Activated naive CD4-positive, alpha-beta T cell treated with anti-CD3 and anti-CD28 coated beads, Interleukin-2, amount 10 ng/mL, durations not matched to agents 7 days and 5 days (primary cell): ENCODE results near the gene ECT2.
A peak's percentile ranks its signal among the peaks of the same experiment; 100 is the strongest.
"Not testable (repeated sequence)": the region's sequence is repeated elsewhere in the genome, so short reads cannot be mapped to it uniquely, and the experiment has no call there.

ENCODE experiments used
- CTCF ChIA-PET: fragments of 350-600 bp; sonication (Branson Sonifier 250); formaldehyde crosslinking; loops from one replicate; lab custom pipeline; 2021; ENCODE audit warnings: antibody characterized with exemption; lab: Charles Lee
- DNase-seq: peaks from one replicate; pipeline ENCODE4 v3.0.0-alpha.2; 2020
- H3K27ac Mint-ChIP-seq: one replicate; pipeline ENCODE4 v1.8.0; 2021; ENCODE audit warnings: mild to moderate bottlenecking, moderate library complexity, mixed read lengths
- H3K27me3 Mint-ChIP-seq: one replicate; pipeline ENCODE4 v1.8.0; 2021; ENCODE audit warnings: mild to moderate bottlenecking, mixed read lengths
- H3K36me3 Mint-ChIP-seq: one replicate; pipeline ENCODE4 v1.8.0; 2021; ENCODE audit warnings: mixed read lengths
- H3K4me1 Mint-ChIP-seq: one replicate; pipeline ENCODE4 v1.8.0; 2021; ENCODE audit warnings: mixed read lengths
- H3K4me3 Mint-ChIP-seq: one replicate; pipeline ENCODE4 v1.8.0; 2021; ENCODE audit warnings: mild to moderate bottlenecking, moderate library complexity, mixed read lengths
- H3K9me3 Mint-ChIP-seq: one replicate; pipeline ENCODE4 v1.8.0; 2021; ENCODE audit warnings: mixed read lengths

The ECT2 gene

GRCh38 chr3:172711454-172711795 is 39.1 kb upstream of the ECT2 start:
- H3K27me3 Mint-ChIP-seq, result peaks cover 22% of the 10 kb centered on the region
- no peaks in the 10 kb centered on the region for H3K36me3 Mint-ChIP-seq
- no peak for DNase-seq
- H3K27ac Mint-ChIP-seq, result no peak overlapping the region
- H3K4me1 Mint-ChIP-seq, result peaks cover 16% of the 10 kb centered on the region
- peak overlapping the region; percentile 90 for H3K4me3 Mint-ChIP-seq
- CTCF ChIA-PET, result interaction anchor here (1.0 to 7.6 kb wide), 7 partner anchors 11 to 44 kb away, joined by 3 to 58 read pairs (median 5); no protein-coding TSS in a partner anchor
- no peaks in the 10 kb centered on the region for H3K9me3 Mint-ChIP-seq

GRCh38 chr3:172713316-172713715 is 37.2 kb upstream of the ECT2 start:
- H3K36me3 Mint-ChIP-seq, result no peaks in the 10 kb centered on the region
- no peaks in the 10 kb centered on the region for H3K9me3 Mint-ChIP-seq
- no peak for DNase-seq
- H3K4me3 Mint-ChIP-seq, result no peak overlapping the region
- peaks cover 26% of the 10 kb centered on the region for H3K27me3 Mint-ChIP-seq
- no peak overlapping the region for H3K27ac Mint-ChIP-seq
- CTCF ChIA-PET, result interaction anchor here (0.7 to 7.6 kb wide), 5 partner anchors 27 to 262 kb away, joined by 3 to 58 read pairs (median 3); no protein-coding TSS in a partner anchor
- H3K4me1 Mint-ChIP-seq, result peaks cover 16% of the 10 kb centered on the region

- Mint-ChIP-seq H3K27ac (no peak overlapping the region), H3K9me3 (no peaks in the 10 kb centered on the region), H3K4me3 (no peak overlapping the region), H3K4me1 (no peaks in the 10 kb centered on the region), H3K36me3 (no peaks in the 10 kb centered on the region), H3K27me3 (peaks cover 12% of the 10 kb centered on the region)
- CTCF ChIA-PET, result no interaction called here
- DNase-seq, result no peak
These were observed 34.0 kb upstream of the ECT2 start for GRCh38 chr3:172716476-172716875.

GRCh38 chr3:172717493-172718088 is 32.9 kb upstream of the ECT2 start:
- peaks cover 12% of the 10 kb centered on the region for H3K27me3 Mint-ChIP-seq
- no peak for DNase-seq
- H3K36me3 Mint-ChIP-seq, result no peaks in the 10 kb centered on the region
- no peaks in the 10 kb centered on the region for H3K9me3 Mint-ChIP-seq
- no peak overlapping the region for H3K27ac Mint-ChIP-seq
- no peaks in the 10 kb centered on the region for H3K4me1 Mint-ChIP-seq
- no peak overlapping the region for H3K4me3 Mint-ChIP-seq
- CTCF ChIA-PET, result interaction anchor here (0.8 to 1.2 kb wide), 3 partner anchors 11 to 44 kb away, joined by 3 read pairs; no protein-coding TSS in a partner anchor

- H3K9me3 Mint-ChIP-seq, H3K4me1 Mint-ChIP-seq, CTCF ChIA-PET, H3K27me3 Mint-ChIP-seq, H3K36me3 Mint-ChIP-seq, H3K27ac Mint-ChIP-seq, DNase-seq, H3K4me3 Mint-ChIP-seq: not testable (repeated sequence)
These were observed 27.9 kb upstream of the ECT2 start for GRCh38 chr3:172722536-172723040.

- Mint-ChIP-seq H3K36me3 (no peaks in the 10 kb centered on the region), H3K9me3 (no peaks in the 10 kb centered on the region), H3K27ac (no peak overlapping the region), H3K4me1 (no peaks in the 10 kb centered on the region), H3K27me3 (peaks cover 19% of the 10 kb centered on the region), H3K4me3 (no peak overlapping the region)
- CTCF ChIA-PET, result no interaction called here
- DNase-seq, result no peak
These were observed 24.1 kb upstream of the ECT2 start for GRCh38 chr3:172726380-172726779.

- Mint-ChIP-seq H3K27me3 (peaks cover 11% of the 10 kb centered on the region), H3K9me3 (no peaks in the 10 kb centered on the region), H3K27ac (no peak overlapping the region), H3K36me3 (no peaks in the 10 kb centered on the region), H3K4me1 (no peaks in the 10 kb centered on the region), H3K4me3 (no peak overlapping the region)
- CTCF ChIA-PET, result no interaction called here
- no peak for DNase-seq
These were observed 15.5 kb upstream of the ECT2 start for GRCh38 chr3:172735014-172735413.

- peaks cover 23% of the 10 kb centered on the region for H3K27me3 Mint-ChIP-seq
- H3K27ac Mint-ChIP-seq, result no peak overlapping the region
- H3K36me3 Mint-ChIP-seq, result no peaks in the 10 kb centered on the region
- H3K9me3 Mint-ChIP-seq, result no peaks in the 10 kb centered on the region
- H3K4me3 Mint-ChIP-seq, result no peak overlapping the region
- CTCF ChIA-PET, result no interaction called here
- no peak for DNase-seq
- H3K4me1 Mint-ChIP-seq, result no peaks in the 10 kb centered on the region
These were observed 11.1 kb upstream of the ECT2 start for GRCh38 chr3:172739462-172739861.

GRCh38 chr3:172746475-172746874 is 4.1 kb upstream of the ECT2 start:
- Mint-ChIP-seq H3K9me3 (no peaks in the 10 kb centered on the region), H3K27ac (no peak overlapping the region), H3K27me3 (peaks cover 37% of the 10 kb centered on the region), H3K4me1 (peaks cover 10% of the 10 kb centered on the region), H3K4me3 (no peak overlapping the region), H3K36me3 (peaks cover 4% of the 10 kb centered on the region)
- CTCF ChIA-PET, result interaction anchor here (0.6 kb wide), 1 partner anchor 607 kb away, joined by 3 read pairs; no protein-coding TSS in a partner anchor
- DNase-seq, result no peak

- H3K27ac Mint-ChIP-seq, result no peak overlapping the region
These were observed 1.1 kb upstream of the ECT2 start for GRCh38 chr3:172749230-172749965.

GRCh38 chr3:172750069-172750367 is 508 bp upstream of the ECT2 start:
- no peaks in the 10 kb centered on the region for H3K9me3 Mint-ChIP-seq
- peak overlapping the region; percentile 89 for H3K4me3 Mint-ChIP-seq
- peaks cover 40% of the 10 kb centered on the region for H3K4me1 Mint-ChIP-seq
- CTCF ChIA-PET, result interaction anchor here (0.6 to 9.1 kb wide), 3 partner anchors 46 to 77 kb away, joined by 3 to 55 read pairs (median 3); no protein-coding TSS in a partner anchor
- H3K36me3 Mint-ChIP-seq, result peaks cover 25% of the 10 kb centered on the region
- H3K27ac Mint-ChIP-seq, result peak overlapping the region; percentile 92
- H3K27me3 Mint-ChIP-seq, result peaks cover 16% of the 10 kb centered on the region
- DNase-seq, result no peak

More at GRCh38 chr3:172749230-172749965, 1.1 kb upstream of the ECT2 start:
- Mint-ChIP-seq H3K4me3 (peak overlapping the region; percentile 89), H3K4me1 (peaks cover 36% of the 10 kb centered on the region), H3K27me3 (peaks cover 22% of the 10 kb centered on the region), H3K9me3 (no peaks in the 10 kb centered on the region), H3K36me3 (peaks cover 21% of the 10 kb centered on the region)
- no peak for DNase-seq
- CTCF ChIA-PET, result interaction anchor here (0.6 to 9.1 kb wide), 3 partner anchors 45 to 77 kb away, joined by 3 to 55 read pairs (median 3); no protein-coding TSS in a partner anchor

- DNase-seq, result no peak
- peak overlapping the region; percentile 89 for H3K4me3 Mint-ChIP-seq
- CTCF ChIA-PET, result interaction anchor here (0.6 to 9.1 kb wide), 2 partner anchors 79 to 897 kb away, joined by 3 to 55 read pairs; no protein-coding TSS in a partner anchor
These were observed 714 bp downstream of the ECT2 start for GRCh38 chr3:172751175-172751704.

GRCh38 chr3:172752651-172753050 is 2.1 kb downstream of the ECT2 start:
- CTCF ChIA-PET, result interaction anchor here (1.3 to 9.1 kb wide), 4 partner anchors 9 to 80 kb away, joined by 3 to 55 read pairs (median 6); no protein-coding TSS in a partner anchor
- no peaks in the 10 kb centered on the region for H3K9me3 Mint-ChIP-seq
- peaks cover 44% of the 10 kb centered on the region for H3K4me1 Mint-ChIP-seq
- H3K36me3 Mint-ChIP-seq, result peaks cover 43% of the 10 kb centered on the region
- peaks cover 6% of the 10 kb centered on the region for H3K27me3 Mint-ChIP-seq
- peak overlapping the region; percentile 19 for H3K27ac Mint-ChIP-seq
- H3K4me3 Mint-ChIP-seq, result peak overlapping the region; percentile 89
- no peak for DNase-seq

More at GRCh38 chr3:172751175-172751704, 714 bp downstream of the ECT2 start:
- peaks cover 34% of the 10 kb centered on the region for H3K36me3 Mint-ChIP-seq
- H3K27ac Mint-ChIP-seq, result peak overlapping the region; percentile 92
- no peaks in the 10 kb centered on the region for H3K9me3 Mint-ChIP-seq
- H3K27me3 Mint-ChIP-seq, result peaks cover 6% of the 10 kb centered on the region
- peaks cover 44% of the 10 kb centered on the region for H3K4me1 Mint-ChIP-seq

- Mint-ChIP-seq H3K4me3 (peak overlapping the region; percentile 29), H3K9me3 (no peaks in the 10 kb centered on the region), H3K4me1 (peaks cover 47% of the 10 kb centered on the region), H3K27ac (no peak overlapping the region), H3K36me3 (peaks cover 47% of the 10 kb centered on the region), H3K27me3 (peaks cover 6% of the 10 kb centered on the region)
- CTCF ChIA-PET, result interaction anchor here (1.1 to 9.1 kb wide), 5 partner anchors 9 to 80 kb away, joined by 3 to 55 read pairs (median 4); partner anchors contain the start of gene NCEH1
- DNase-seq, result no peak
These were observed 2.6 kb downstream of the ECT2 start for GRCh38 chr3:172753125-172753524.
